H1 (cell line): ENCODE results near the gene HLA-F. TPM values are rescaled to one million over a fixed set of nuclear protein-coding genes. Genes with fewer than 3 reads are reported as not detected.

Source experiments
- ASH2L ChIP-seq: fragments of 200-600, 300-600 bp; sonication (generic); IDR thresholded peaks from one replicate; pipeline ENCODE4 v1.7.1; 2017; ENCODE audit warnings: low read length
- ATF3 ChIP-seq: IDR thresholded peaks from 2 replicates; pipeline ENCODE4 v1.6.1; 2011; ENCODE audit warnings: low read depth, mild to moderate bottlenecking, low read length; ENCODE audit not compliant: insufficient read depth
- BACH1 ChIP-seq: IDR thresholded peaks from 2 replicates; pipeline ENCODE4 v1.6.1; 2012; ENCODE audit warnings: low read length, improper control_type of control experiment
- CEBPB ChIP-seq: IDR thresholded peaks from 2 replicates; pipeline ENCODE4 v1.6.1; 2012; ENCODE audit warnings: low read depth, low read length
- CHD1 ChIP-seq: IDR thresholded peaks from 2 replicates; pipeline ENCODE4 v1.6.1; 2012; ENCODE audit warnings: low read depth, low read length, improper control_type of control experiment
- CREB1 ChIP-seq: IDR thresholded peaks from 2 replicates; pipeline ENCODE4 v1.6.1; 2012; ENCODE audit warnings: inconsistent platforms
- CTBP2 ChIP-seq: IDR thresholded peaks from 2 replicates; pipeline ENCODE4 v1.7.0; 2011; ENCODE audit warnings: borderline replicate concordance, mild to moderate bottlenecking, moderate library complexity, mixed read lengths, low read length; ENCODE audit not compliant: insufficient read depth, insufficient read length
- CTCF ChIP-seq, 3 experiments: IDR thresholded peaks; 1 replicate in 2 of 3; 2 replicates in 1 of 3; pipeline versions ENCODE4 v1.5.1 to v1.6.1; 2011; ENCODE audit warnings: low read length in 3 of 3, mild to moderate bottlenecking in 3 of 3, inconsistent platforms in 2 of 3, low read depth in 1 of 3, moderate library complexity in 1 of 3; ENCODE audit not compliant: insufficient read depth in 1 of 3; ENCODE audit errors: control extremely low read depth in 1 of 3
- EZH2 ChIP-seq: fragments of 200-600 bp; sonication (generic); IDR thresholded peaks from 2 replicates; pipeline ENCODE4 v1.7.1; 2012; ENCODE audit warnings: low read depth, mild to moderate bottlenecking, moderate library complexity, low read length, inconsistent platforms; ENCODE audit not compliant: severe bottlenecking
- FOSL1 ChIP-seq: IDR thresholded peaks from 2 replicates; pipeline ENCODE4 v1.6.1; 2011; ENCODE audit warnings: mild to moderate bottlenecking, low read depth, low read length, moderate library complexity; ENCODE audit not compliant: insufficient read depth
- HDAC2 ChIP-seq, 2 experiments: fragments of 300-600 bp in 1 of 2; sonication (generic) in 1 of 2; IDR thresholded peaks; 2 replicates each; pipeline ENCODE4 v1.6.1; 2011 to 2012; ENCODE audit warnings: low read depth in 2 of 2, low read length in 2 of 2, mild to moderate bottlenecking in 2 of 2, moderate library complexity in 2 of 2, borderline replicate concordance in 1 of 2, inconsistent platforms in 1 of 2
- KDM4A ChIP-seq: IDR thresholded peaks from one replicate; pipeline ENCODE4 v1.7.1; 2012; ENCODE audit warnings: low read depth, mild to moderate bottlenecking, moderate library complexity, low read length, inconsistent platforms; ENCODE audit not compliant: severe bottlenecking
- MAX ChIP-seq: IDR thresholded peaks from 2 replicates; pipeline ENCODE4 v1.6.1; 2012; ENCODE audit warnings: inconsistent platforms
- POLR2A ChIP-seq, 2 experiments: IDR thresholded peaks; 1 replicate in 1 of 2; 2 replicates in 1 of 2; pipeline ENCODE4 v1.6.1; 2011; ENCODE audit warnings: low read depth in 2 of 2, low read length in 2 of 2, mild to moderate bottlenecking in 2 of 2; ENCODE audit errors: control extremely low read depth in 1 of 2
- RFX5 ChIP-seq: IDR thresholded peaks from 2 replicates; pipeline ENCODE4 v1.6.1; 2011; ENCODE audit warnings: low read depth, low read length, improper control_type of control experiment, borderline replicate concordance
- SIRT6 ChIP-seq: IDR thresholded peaks from one replicate; pipeline ENCODE4 v1.7.1; 2012; ENCODE audit warnings: low read length, inconsistent platforms
- SIX5 ChIP-seq: IDR thresholded peaks from 2 replicates; pipeline ENCODE4 v1.6.1; 2011; ENCODE audit warnings: mild to moderate bottlenecking, low read depth, low read length
- SP2 ChIP-seq: IDR thresholded peaks from 2 replicates; pipeline ENCODE4 v1.6.1; 2012; ENCODE audit warnings: mild to moderate bottlenecking, low read length, inconsistent platforms
- TAF1 ChIP-seq: IDR thresholded peaks from 2 replicates; pipeline ENCODE4 v1.6.1; 2011; ENCODE audit warnings: mild to moderate bottlenecking, low read depth, low read length
- polyA plus RNA-seq, 7 experiments: library from polyadenylated mRNA; depleted of rRNA in 3 of 7; stranded (reverse) in 5 of 7; unstranded in 2 of 7; fragments of >200 nt in 5 of 7; fragments of 200-250 nt in 2 of 7; gene quantifications; 1 replicate in 5 of 7; 2 replicates in 1 of 7; 4 replicates in 1 of 7; pipeline versions ENCODE4 v1.2.1 to v1.2.3, GENCODE V29; 2011 to 2013; ENCODE audit warnings: missing spikeins in 2 of 7, mixed read lengths in 2 of 7
- total RNA-seq: library from RNA; stranded (reverse); fragmentation: NEBNext Ultra II Directional; extraction: Animal tissue kit (Norgen Biotek cat#: 25700); gene quantifications from 2 replicates; pipeline ENCODE4 v1.2.1, GENCODE V29; 2021
- TF ChIP-seq, protein P1 (sequence below): IDR thresholded peaks from 2 replicates; pipeline ENCODE4 v1.6.1; 2012; ENCODE audit warnings: inconsistent platforms

Gene HLA-F
- total and polyA plus RNA-seq, 2 of the 8 experiments (the other 6 are each of a cell fraction or from before 2014, with no cell fraction given) = 9.6 to 11.7 TPM

- TF ChIP-seq FOSL1 (no peak), ATF3 (peak; percentile 41; the same call in 1 of the 2 replicates), BACH1 (peak; percentile 35; the same call in 1 of the 2 replicates), SIX5 (no peak), CREB1 (peak; percentile 87), MAX (peak; percentile 72), CTBP2 (no peak), CTCF (IDR thresholded peaks at IDR 0.05; ENCODE audit: control extremely low read depth in 1 of 3, insufficient read depth in 1 of 3, low read depth in 1 of 3, low read length in 3 of 3) (peak; percentile 97 to 100 (median 99)), TAF1 (peak; percentile 80), HDAC2 (IDR thresholded peaks at IDR 0.05; ENCODE audit: borderline replicate concordance in 1 of 2, low read depth in 2 of 2, low read length in 2 of 2) (0 out of 4 replicates have a peak, but pooled peaks of 1 of the 2 experiments have one; percentile 62), KDM4A (peak; percentile 67), POLR2A (IDR thresholded peaks at IDR 0.05; ENCODE audit: control extremely low read depth in 1 of 2, low read depth in 2 of 2, low read length in 2 of 2) (peak in 1 of 2 experiments; percentile 80; a peak in 2 of 3 replicates), SIRT6 (no peak), CHD1 (no peak), SP2 (no peak), ASH2L (peak; percentile 30), EZH2 (peak; percentile 56), RFX5 (peak; percentile 15; the same call in 1 of the 2 replicates), CEBPB (no peak; the same call in 1 of the 2 replicates)
- TF ChIP-seq, protein P1, sequence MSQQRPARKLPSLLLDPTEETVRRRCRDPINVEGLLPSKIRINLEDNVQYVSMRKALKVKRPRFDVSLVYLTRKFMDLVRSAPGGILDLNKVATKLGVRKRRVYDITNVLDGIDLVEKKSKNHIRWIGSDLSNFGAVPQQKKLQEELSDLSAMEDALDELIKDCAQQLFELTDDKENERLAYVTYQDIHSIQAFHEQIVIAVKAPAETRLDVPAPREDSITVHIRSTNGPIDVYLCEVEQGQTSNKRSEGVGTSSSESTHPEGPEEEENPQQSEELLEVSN = 0 out of 2 replicates have a peak, but pooled peaks have one; percentile 30
Measured at GRCh38 chr6:29752451-29753308, 29.4 kb downstream of the HLA-F start (continued).
